H9 (cell line): ENCODE measurements around the gene MYCN. TPM values are rescaled to one million over a fixed set of nuclear protein-coding genes. Genes with fewer than 3 reads are reported as not detected.

Experiments used
- DNase-seq: peaks from one replicate; pipeline ENCODE4 v3.0.0-alpha.2; 2017
- H2AFZ ChIP-seq: one replicate; pipeline ENCODE4 v1.6.1; 2013; ENCODE audit warnings: mild to moderate bottlenecking, low read length, control low read depth, moderate library complexity
- H2AK5ac ChIP-seq: 2 replicates; pipeline ENCODE4 v1.6.1; 2013; ENCODE audit warnings: low read length, control low read depth, mixed read lengths; ENCODE audit not compliant: insufficient read length
- H2BK120ac ChIP-seq: one replicate; pipeline ENCODE4 v1.6.1; 2013; ENCODE audit warnings: low read depth, mild to moderate bottlenecking, low read length, control low read depth, inconsistent platforms; ENCODE audit not compliant: poor library complexity, severe bottlenecking
- H2BK12ac ChIP-seq: 2 replicates; pipeline ENCODE4 v1.6.1; 2013; ENCODE audit warnings: low read length, control low read depth, mixed read lengths, low read depth; ENCODE audit not compliant: insufficient read length
- H2BK15ac ChIP-seq: 2 replicates; pipeline ENCODE4 v1.6.1; 2013; ENCODE audit warnings: low read depth, low read length, control low read depth
- H2BK20ac ChIP-seq: one replicate; pipeline ENCODE4 v1.6.1; 2013; ENCODE audit warnings: low read depth, mild to moderate bottlenecking, low read length, control low read depth, inconsistent platforms; ENCODE audit not compliant: poor library complexity, severe bottlenecking
- H2BK5ac ChIP-seq: 2 replicates; pipeline ENCODE4 v1.6.1; 2013; ENCODE audit warnings: low read length, control low read depth, mixed read lengths; ENCODE audit not compliant: insufficient read length
- H3K14ac ChIP-seq: 2 replicates; pipeline ENCODE4 v1.6.1; 2013; ENCODE audit warnings: low read length, control low read depth; ENCODE audit not compliant: insufficient read depth
- H3K18ac ChIP-seq: 2 replicates; pipeline ENCODE4 v1.6.1; 2013; ENCODE audit warnings: low read depth, mild to moderate bottlenecking, mixed read lengths, low read length, control low read depth; ENCODE audit not compliant: insufficient read length
- H3K23ac ChIP-seq: 2 replicates; pipeline ENCODE4 v1.6.1; 2013; ENCODE audit warnings: low read length, control low read depth, mixed read lengths, low read depth; ENCODE audit not compliant: insufficient read length
- H3K23me2 ChIP-seq: 2 replicates; pipeline ENCODE4 v1.6.1; 2013; ENCODE audit warnings: low read depth, mild to moderate bottlenecking, mixed read lengths, low read length, control low read depth; ENCODE audit not compliant: insufficient read length, poor library complexity, severe bottlenecking
- H3K27ac ChIP-seq: 2 replicates; pipeline ENCODE4 v1.5.1; 2013; ENCODE audit warnings: low read length, control low read depth, mixed read lengths, low read depth; ENCODE audit not compliant: insufficient read length
- H3K27me3 ChIP-seq: 2 replicates; pipeline ENCODE4 v1.6.1; 2013; ENCODE audit warnings: low read length, control low read depth, inconsistent platforms; ENCODE audit not compliant: insufficient read depth
- H3K4ac ChIP-seq: 2 replicates; pipeline ENCODE4 v1.6.1; 2013; ENCODE audit warnings: low read depth, mild to moderate bottlenecking, control low read depth, inconsistent platforms, low read length, moderate library complexity
- H3K4me1 ChIP-seq: 2 replicates; pipeline ENCODE4 v1.6.1; 2013; ENCODE audit warnings: low read length, control low read depth, inconsistent platforms; ENCODE audit not compliant: insufficient read depth
- H3K4me2 ChIP-seq: 2 replicates; pipeline ENCODE4 v1.6.1; 2013; ENCODE audit warnings: low read length, control low read depth, mixed read lengths; ENCODE audit not compliant: insufficient read length, insufficient read depth
- H3K56ac ChIP-seq: 2 replicates; pipeline ENCODE4 v1.6.1; 2013; ENCODE audit warnings: low read depth, mild to moderate bottlenecking, mixed read lengths, low read length, control low read depth; ENCODE audit not compliant: insufficient read length
- H3K79me1 ChIP-seq: 2 replicates; pipeline ENCODE4 v1.6.1; 2013; ENCODE audit warnings: low read depth, mild to moderate bottlenecking, moderate library complexity, low read length, control low read depth, inconsistent platforms; ENCODE audit not compliant: insufficient read depth, poor library complexity, severe bottlenecking
- H3K79me2 ChIP-seq: 2 replicates; pipeline ENCODE4 v1.6.1; 2013; ENCODE audit warnings: low read length, control low read depth, inconsistent platforms; ENCODE audit not compliant: insufficient read depth
- H3K9ac ChIP-seq: 2 replicates; pipeline ENCODE4 v1.6.1; 2013; ENCODE audit warnings: low read length, control low read depth, mixed read lengths; ENCODE audit not compliant: insufficient read length; ENCODE audit errors: extremely low read depth
- H3K9me3 ChIP-seq: one replicate; pipeline ENCODE4 v1.6.1; 2013; ENCODE audit warnings: low read depth, low read length, inconsistent platforms; ENCODE audit not compliant: control insufficient read depth
- H3T11ph ChIP-seq: one replicate; pipeline ENCODE4 v1.6.1; 2013; ENCODE audit warnings: mild to moderate bottlenecking, low read length, control low read depth, inconsistent platforms
- H4K20me1 ChIP-seq: one replicate; pipeline ENCODE4 v1.6.1; 2013; ENCODE audit not compliant: control insufficient read depth, insufficient read length, insufficient read depth
- H4K5ac ChIP-seq: 2 replicates; pipeline ENCODE4 v1.6.1; 2013; ENCODE audit warnings: low read depth, mild to moderate bottlenecking, mixed read lengths, low read length, control low read depth; ENCODE audit not compliant: insufficient read length
- H4K8ac ChIP-seq: replicated peaks from 2 replicates; pipeline ENCODE4 v1.6.1; 2013; ENCODE audit warnings: low read length, control low read depth, mixed read lengths, low read depth; ENCODE audit not compliant: insufficient read length
- H4K91ac ChIP-seq: 2 replicates; pipeline ENCODE4 v1.6.1; 2013; ENCODE audit warnings: low read depth, mild to moderate bottlenecking, moderate library complexity, mixed read lengths, low read length, control low read depth; ENCODE audit not compliant: insufficient read length
- H3K27ac Mint-ChIP-seq, 3 experiments: 2 replicates in 2 of 3; 3 replicates in 1 of 3; pipeline ENCODE4 v1.8.0; 2020 to 2021; ENCODE audit warnings: mixed read lengths in 3 of 3, mild to moderate bottlenecking in 1 of 3, moderate library complexity in 1 of 3
- H3K27me3 Mint-ChIP-seq: 2 replicates; pipeline ENCODE4 v1.8.0; 2021; ENCODE audit warnings: low read depth, mild to moderate bottlenecking, moderate library complexity, mixed read lengths
- H3K36me3 Mint-ChIP-seq, 3 experiments: 2 replicates in 2 of 3; 3 replicates in 1 of 3; pipeline ENCODE4 v1.8.0; 2020 to 2021; ENCODE audit warnings: low read depth in 3 of 3, mixed read lengths in 3 of 3; ENCODE audit not compliant: insufficient read depth in 1 of 3
- H3K4me1 Mint-ChIP-seq, 2 experiments: 2 replicates each; pipeline ENCODE4 v1.8.0; 2020; ENCODE audit warnings: mixed read lengths in 2 of 2
- H3K4me3 Mint-ChIP-seq, 2 experiments: 2 replicates in 1 of 2; 3 replicates in 1 of 2; pipeline ENCODE4 v1.8.0; 2020 to 2021; ENCODE audit warnings: mild to moderate bottlenecking in 2 of 2, mixed read lengths in 2 of 2, moderate library complexity in 1 of 2
- H3K9me3 Mint-ChIP-seq, 2 experiments: 2 replicates in 1 of 2; 3 replicates in 1 of 2; pipeline ENCODE4 v1.8.0; 2020; ENCODE audit warnings: mild to moderate bottlenecking in 2 of 2, mixed read lengths in 2 of 2, moderate library complexity in 1 of 2
- WGBS: extraction: QIAGEN DNeasy Blood & Tissue Kit; methylation state at CpG from one replicate; pipeline ENCODE4 v1.1.7; 2013; ENCODE audit warnings: missing lambda C conversion rate, low lambda C conversion rate, mixed read lengths; ENCODE audit not compliant: insufficient read length; ENCODE audit errors: extremely low coverage; 5-methylcytosine and 5-hydroxymethylcytosine counted together
- total RNA-seq: library from RNA; stranded (reverse); gene quantifications from 2 replicates; pipeline ENCODE4 v1.2.1, GENCODE V29; 2021
- TF ChIP-seq, protein P1 (sequence below): fragments of 200-600 bp; sonication (generic); conservative IDR thresholded peaks from 3 replicates; pipeline ENCODE4 v1.8.0; 2021; ENCODE audit warnings: antibody characterized with exemption, mild to moderate bottlenecking

MYCN gene
- total RNA-seq, 1 experiment from 2014 or later = 100.0 TPM

DNA sequence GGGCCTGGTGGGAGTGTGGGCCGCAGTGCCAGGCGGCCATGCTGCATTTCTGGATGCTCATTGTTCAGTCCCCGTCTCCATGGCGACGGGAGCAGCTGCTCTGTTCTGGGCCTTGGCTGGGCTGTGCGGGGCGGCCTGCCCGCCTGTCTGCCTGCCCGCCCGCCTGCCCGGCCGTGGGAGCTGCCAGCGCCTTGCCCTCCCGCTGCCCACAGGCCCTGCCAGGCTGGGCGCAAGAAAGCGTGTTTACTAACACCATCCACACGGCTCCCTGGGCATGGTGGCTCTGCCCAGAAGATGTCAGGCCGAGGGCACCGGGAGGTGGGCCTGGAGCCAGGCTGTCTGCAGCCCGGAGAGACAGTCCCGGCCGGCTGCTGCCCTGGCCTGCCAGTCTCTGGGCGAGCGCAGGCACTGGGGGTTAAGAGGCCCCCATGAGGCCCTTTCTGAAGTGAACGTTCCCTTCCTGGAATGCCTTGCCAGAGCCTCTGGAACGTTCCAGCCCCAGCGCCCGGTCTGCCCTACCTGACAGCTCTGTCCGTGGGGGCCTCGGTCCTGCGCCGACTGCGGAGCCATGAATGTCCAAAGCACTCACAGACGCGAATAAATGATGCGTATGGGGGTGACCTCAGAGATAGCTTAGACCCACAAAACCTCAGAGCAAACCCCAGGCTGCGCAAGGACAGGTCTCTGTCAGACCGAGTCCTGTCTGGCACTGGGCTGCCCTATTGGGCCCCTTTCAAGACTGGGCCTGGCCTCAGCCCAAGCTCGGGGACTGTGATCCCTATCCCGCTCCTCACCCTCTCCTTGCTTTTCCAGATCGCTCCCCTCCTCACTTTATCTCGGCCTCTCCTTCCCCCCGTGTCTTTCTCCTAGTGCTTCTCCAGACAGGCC, 44.3 kb downstream of the MYCN start:
- H3K56ac ChIP-seq = no peak overlapping the region
- no peak overlapping the region for H4K91ac ChIP-seq
- no peak overlapping the region for H4K8ac ChIP-seq
- peaks cover 0 to 3% of the 10 kb centered on the region in 2 experiments; a peak in 1 of 5 replicates for H3K9me3 Mint-ChIP-seq
- H3K18ac ChIP-seq = peak overlapping the region; percentile 68
- H3K79me2 ChIP-seq = no peaks in the 10 kb centered on the region
- H2AK5ac ChIP-seq = no peak overlapping the region
- H2BK120ac ChIP-seq = no peak overlapping the region
- TF ChIP-seq, protein P1, sequence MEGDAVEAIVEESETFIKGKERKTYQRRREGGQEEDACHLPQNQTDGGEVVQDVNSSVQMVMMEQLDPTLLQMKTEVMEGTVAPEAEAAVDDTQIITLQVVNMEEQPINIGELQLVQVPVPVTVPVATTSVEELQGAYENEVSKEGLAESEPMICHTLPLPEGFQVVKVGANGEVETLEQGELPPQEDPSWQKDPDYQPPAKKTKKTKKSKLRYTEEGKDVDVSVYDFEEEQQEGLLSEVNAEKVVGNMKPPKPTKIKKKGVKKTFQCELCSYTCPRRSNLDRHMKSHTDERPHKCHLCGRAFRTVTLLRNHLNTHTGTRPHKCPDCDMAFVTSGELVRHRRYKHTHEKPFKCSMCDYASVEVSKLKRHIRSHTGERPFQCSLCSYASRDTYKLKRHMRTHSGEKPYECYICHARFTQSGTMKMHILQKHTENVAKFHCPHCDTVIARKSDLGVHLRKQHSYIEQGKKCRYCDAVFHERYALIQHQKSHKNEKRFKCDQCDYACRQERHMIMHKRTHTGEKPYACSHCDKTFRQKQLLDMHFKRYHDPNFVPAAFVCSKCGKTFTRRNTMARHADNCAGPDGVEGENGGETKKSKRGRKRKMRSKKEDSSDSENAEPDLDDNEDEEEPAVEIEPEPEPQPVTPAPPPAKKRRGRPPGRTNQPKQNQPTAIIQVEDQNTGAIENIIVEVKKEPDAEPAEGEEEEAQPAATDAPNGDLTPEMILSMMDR = no peak
- H3K4me1 Mint-ChIP-seq = peaks cover 38 to 42% of the 10 kb centered on the region in 2 experiments
- no peak overlapping the region for H2BK5ac ChIP-seq
- H3K23me2 ChIP-seq = no peaks in the 10 kb centered on the region
- no peak overlapping the region for H3K23ac ChIP-seq
- H3K27ac Mint-ChIP-seq = peak overlapping the region in 1 of 3 experiments; percentile 81; a peak in 2 of 7 replicates
- peaks cover 3% of the 10 kb centered on the region for H4K20me1 ChIP-seq
- H3K9ac ChIP-seq = no peak overlapping the region
- no peak overlapping the region for H3K4me3 Mint-ChIP-seq
- H3K27me3 ChIP-seq = no peaks in the 10 kb centered on the region
- no peaks in the 10 kb centered on the region for H3K79me1 ChIP-seq
- no peak overlapping the region for H2BK15ac ChIP-seq
- DNase-seq = peak; percentile 53
- H2AFZ ChIP-seq = no peak overlapping the region
- H3K36me3 Mint-ChIP-seq = peaks cover 0 to 4% (median 0%) of the 10 kb centered on the region in 3 experiments; a peak in 2 of 7 replicates
- H3K4ac ChIP-seq = no peak overlapping the region
- H3K27ac ChIP-seq = no peak overlapping the region
- peak overlapping the region; percentile 54; the same call in 1 of the 2 replicates for H3K14ac ChIP-seq
- no peak overlapping the region for H2BK20ac ChIP-seq
- H3K4me1 ChIP-seq = peaks cover 10% of the 10 kb centered on the region
- no peak overlapping the region for H3T11ph ChIP-seq
- no peaks in the 10 kb centered on the region for H3K9me3 ChIP-seq
- H3K27me3 Mint-ChIP-seq = peaks cover 3% of the 10 kb centered on the region
- H3K4me2 ChIP-seq = no peak overlapping the region
- WGBS = no CpG with 5 or more reads among the region's 43 CpGs
- no peak overlapping the region for H2BK12ac ChIP-seq
- no peak overlapping the region for H4K5ac ChIP-seq
